Umbilical cord (tissue), 2 donors: Measurements from ENCODE around the gene UBE3D. TPM values are rescaled to one million over a fixed set of nuclear protein-coding genes. Genes with fewer than 3 reads are reported as not detected.
"Not testable (repeated sequence)": the region's sequence is repeated elsewhere in the genome, so short reads cannot be mapped to it uniquely, and the experiment has no call there.

Experiments
- DNase-seq: peaks from one replicate; pipeline ENCODE4 v3.0.0-alpha.2; 2015; ENCODE audit warnings: low spot score
- total RNA-seq: library from RNA; depleted of rRNA; stranded (reverse); fragments of >200 nt; gene quantifications from one replicate; pipeline ENCODE4 v1.2.3, GENCODE V29; 2014; ENCODE audit warnings: low replicate concordance; ENCODE audit not compliant: insufficient read depth

Gene UBE3D
- total RNA-seq, 1 donor from 2014 or later = 16.6 TPM

- peak; percentile 60 for DNase-seq
Measured at GRCh38 chr6:83055366-83055964, 10.2 kb downstream of the UBE3D start.

GRCh38 chr6:83053678-83054077 lies 12.0 kb downstream of the UBE3D start:
- no peak for DNase-seq

DNA sequence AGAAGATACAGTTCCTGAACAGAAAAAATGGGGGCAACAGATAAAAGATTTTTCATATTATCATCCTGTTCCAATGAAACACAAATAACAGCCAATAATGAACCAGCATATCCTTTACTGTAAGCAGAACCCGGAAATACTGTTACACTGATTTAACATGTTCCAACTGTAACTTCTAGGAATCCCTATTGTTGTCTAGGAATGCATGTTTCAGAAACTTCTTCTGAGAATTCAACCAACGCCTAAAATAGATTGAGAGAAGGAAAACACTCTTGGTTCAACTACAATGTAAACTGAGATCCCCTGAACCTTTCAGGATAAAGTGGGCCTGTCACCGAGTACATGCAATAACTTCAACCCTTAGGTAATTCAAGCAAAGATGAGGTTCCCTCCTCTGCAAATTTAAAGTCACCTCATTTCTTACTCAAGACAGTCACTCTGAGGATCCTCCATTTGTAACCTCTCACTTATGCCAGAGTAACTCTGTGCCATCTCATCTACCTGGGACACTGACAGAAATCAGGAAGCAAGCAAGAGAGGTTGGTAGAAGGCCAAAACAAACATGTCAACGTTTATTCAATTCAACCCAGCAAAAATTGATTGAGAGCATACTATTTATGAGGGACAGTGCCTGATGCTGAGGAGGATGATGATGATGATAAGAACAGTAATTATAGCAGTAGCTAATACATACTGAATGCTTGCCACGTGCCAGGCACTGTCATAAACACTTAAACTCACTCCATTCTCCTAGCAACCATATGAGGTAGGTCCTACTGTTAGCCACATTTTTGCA lies 14.1 kb downstream of the UBE3D start:
- DNase-seq = no peak

- DNase-seq = no peak
Measured at GRCh38 chr6:83047065-83047754, 18.4 kb downstream of the UBE3D start.

DNA sequence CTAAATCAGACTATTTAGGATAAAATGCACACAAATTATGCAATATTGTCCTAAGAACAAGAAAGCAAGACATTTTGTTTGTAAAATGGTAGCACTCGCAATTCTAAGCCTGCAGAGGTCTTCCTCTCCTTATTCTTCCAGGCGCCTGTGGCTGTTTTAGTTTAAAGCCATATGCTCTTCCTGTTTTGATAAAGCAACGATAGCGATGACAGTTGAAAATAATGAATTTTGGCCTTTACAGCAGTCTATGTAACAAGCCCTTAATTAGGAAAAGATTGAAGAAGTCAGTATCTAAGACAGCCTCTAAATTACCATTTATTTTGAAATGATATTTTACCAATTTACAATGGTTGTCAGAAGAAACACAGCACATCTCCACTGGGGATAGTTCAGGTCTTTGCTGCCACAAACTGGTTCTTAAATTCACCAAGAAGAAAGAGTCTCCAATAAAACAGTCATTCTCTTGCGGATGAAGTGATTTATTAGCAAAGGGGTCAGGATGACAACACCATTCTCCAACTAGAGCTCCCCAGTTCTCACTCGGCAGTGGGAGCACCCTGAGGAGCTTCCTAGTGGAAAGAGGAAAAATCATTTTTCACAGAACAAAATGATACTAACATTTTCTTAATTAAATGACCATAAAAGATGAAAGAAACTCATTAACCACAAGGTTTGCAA lies 21.4 kb downstream of the UBE3D start:
- DNase-seq = no peak

DNA sequence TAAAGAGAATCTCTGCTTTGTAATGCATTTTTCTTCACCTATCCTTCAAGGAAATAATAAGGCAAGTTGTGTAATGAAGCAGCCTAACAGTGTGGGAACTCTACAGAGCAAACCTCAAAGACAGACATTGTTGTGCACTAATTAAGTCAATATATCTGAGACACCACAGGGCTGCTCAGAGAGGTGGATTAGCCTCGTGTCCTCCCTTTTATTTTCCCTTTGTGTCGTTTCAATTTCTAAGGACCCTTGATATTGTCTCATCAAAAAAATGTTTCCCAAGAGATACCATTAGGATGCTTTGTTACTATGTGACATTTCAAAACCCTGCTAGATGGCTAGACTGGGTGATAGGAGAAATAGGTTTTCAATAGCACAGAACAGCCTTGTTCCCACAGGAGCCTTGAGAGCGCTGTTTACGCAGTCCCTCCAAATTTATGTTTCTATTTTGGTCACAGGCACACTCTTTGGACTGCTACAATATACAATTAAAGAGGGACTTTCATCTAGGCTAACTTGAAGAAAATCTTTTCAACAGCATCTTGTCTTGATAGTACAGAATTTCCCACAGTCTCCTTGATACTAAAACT lies 23.1 kb downstream of the UBE3D start:
- DNase-seq = no peak

DNA sequence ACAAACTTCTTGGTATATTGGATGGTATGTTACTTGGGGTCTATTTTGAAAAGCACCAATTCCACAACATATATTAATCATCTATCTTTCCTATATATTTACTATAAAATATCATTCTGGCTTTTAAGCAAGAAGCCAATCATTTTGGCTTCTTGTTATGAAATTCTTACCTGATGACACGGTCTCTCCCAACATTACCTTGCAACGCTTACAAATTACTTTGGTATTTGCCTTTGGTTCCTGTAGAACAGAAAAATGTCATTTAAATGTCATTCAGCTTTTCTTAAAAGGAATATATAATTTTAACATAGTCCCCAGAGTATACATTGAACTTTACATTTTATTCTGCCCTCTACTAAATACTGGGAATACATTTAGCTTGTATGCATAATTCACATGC lies 27.4 kb downstream of the UBE3D start:
- no peak for DNase-seq

DNA sequence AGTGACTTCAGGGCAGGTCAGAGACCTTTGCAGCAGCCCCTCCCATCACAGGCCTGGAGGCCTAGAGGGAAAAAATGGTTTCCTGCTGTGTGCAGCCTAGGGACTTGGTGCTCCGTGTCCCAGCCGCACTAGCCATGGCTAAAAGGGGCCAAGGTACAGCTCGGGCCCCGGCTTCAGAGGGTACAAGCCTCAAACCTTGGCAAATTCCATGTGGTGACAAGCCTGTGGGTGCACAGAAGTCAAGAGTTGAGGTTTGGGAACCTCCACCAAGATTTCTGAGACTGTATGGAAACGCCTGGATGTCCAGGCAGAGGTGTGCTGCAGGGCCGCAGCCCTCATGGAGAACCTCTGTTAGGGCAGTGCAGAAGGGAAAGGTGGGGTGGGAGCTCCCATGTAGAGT lies 34.0 kb downstream of the UBE3D start:
- no peak for DNase-seq

GRCh38 chr6:83019741-83020140 lies 45.9 kb downstream of the UBE3D start:
- DNase-seq = no peak

- not testable (repeated sequence) for DNase-seq
Measured at GRCh38 chr6:83011131-83011530, 54.5 kb downstream of the UBE3D start.

GRCh38 chr6:83008626-83009025 lies 57.0 kb downstream of the UBE3D start:
- no peak for DNase-seq

GRCh38 chr6:83006270-83006905 lies 59.3 kb downstream of the UBE3D start:
- no peak for DNase-seq

DNA sequence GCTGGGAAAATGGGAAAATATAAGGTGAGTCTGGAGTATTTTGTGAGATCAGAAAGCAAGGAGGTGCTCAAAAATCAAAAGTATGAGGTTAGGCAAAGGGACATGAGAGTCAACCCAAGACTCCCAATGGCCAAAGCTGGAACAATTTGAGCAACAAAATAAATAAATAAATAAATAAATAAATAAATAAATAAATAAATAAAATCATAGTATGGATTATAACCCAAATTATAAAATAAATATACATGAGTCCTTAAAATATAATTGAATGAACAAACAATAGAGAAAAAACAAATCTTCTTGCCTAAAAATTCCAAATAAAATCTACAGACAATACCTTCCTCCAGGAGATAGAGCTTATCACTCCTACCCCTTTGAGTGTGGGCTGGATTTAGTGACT lies 69.5 kb downstream of the UBE3D start:
- DNase-seq = no peak

DNA sequence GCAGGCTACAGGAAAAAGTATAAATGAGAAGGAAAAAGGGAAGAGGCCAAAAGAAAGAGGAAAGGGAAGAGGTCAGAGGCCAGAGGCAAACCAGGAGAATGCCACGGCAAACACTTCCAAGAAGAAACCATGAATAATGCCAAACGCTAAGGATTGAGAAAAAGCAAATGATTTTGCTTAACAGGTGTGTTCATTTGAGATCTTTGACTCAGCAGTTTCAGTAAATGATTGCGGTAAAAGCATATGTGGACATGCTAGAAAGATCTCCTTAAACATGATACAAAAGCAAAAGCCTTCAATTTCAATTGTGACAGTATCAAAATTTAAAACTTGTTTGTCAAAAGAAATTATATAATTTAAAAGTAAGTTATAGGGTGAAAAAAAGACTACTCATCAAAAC lies 70.6 kb downstream of the UBE3D start:
- DNase-seq = no peak

DNA sequence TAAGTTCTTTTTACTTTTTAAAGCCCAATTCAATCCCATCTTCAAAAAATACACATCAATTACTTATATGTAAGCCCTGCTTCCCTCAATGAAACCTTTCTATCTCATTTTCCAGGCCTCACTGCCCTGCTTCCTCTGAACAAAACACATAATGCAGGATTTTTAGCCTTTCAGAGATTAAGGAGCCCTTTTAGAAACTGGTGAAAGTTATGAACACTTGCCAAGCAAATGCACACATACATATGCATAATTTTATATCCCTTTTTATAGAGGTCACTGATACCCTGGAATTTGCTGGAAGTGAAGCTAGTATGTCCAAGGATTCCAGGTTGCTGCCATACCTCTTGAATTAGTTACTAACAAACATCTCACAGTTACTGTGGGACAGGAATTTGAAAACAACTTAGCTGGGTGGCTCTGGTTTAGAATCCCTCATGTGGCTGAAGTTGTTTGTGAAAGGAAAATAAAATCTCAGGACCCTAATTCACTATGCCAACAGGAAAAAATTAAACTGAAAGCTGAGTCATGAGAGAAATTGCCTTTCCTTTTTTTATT lies 75.8 kb downstream of the UBE3D start:
- peak; percentile 54 for DNase-seq

DNA sequence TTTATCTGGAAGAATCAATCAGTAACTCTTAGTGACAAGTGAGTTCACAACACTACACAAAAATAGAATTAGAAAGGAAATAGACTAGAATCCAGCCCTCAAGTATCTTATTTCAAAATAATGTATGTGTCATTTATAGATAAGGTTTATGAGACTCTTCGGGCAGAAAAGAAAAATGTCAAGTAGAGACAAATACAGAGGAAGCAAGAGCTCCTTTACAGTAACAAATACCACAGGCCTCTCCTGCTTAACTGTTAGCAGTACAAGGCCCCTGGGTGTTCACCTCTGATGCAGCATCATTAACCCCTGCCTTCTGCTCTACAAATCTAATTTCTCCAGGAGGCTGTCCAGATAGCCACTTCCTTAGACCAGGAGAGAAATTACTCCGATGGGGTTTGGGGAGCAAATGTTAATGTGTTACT lies 76.7 kb downstream of the UBE3D start:
- DNase-seq = peak; percentile 69

- DNase-seq = no peak
Measured at GRCh38 chr6:82987951-82988350, 77.7 kb downstream of the UBE3D start.

- DNase-seq = no peak
Measured at GRCh38 chr6:82987416-82987815, 78.2 kb downstream of the UBE3D start.

- DNase-seq = no peak
Measured at GRCh38 chr6:82984720-82985119, 80.9 kb downstream of the UBE3D start.

DNA sequence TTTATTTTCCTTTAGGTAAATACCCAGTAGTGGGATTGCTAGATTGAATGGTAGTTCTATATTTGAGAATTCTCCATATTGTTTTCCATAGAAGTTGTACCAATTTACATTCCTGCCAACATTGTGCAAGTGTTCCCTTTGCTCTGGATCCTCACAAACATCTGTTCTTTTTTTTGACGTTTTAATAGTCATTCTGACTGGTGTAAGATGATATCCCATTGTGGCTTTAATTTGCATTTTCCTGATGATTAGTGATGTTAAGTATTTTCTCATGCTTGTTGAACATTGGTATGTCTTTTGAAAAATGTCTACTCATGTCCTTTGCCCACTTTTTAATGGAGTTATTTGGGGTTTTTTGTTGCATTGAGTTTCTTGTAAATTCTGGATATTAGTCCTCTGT lies 85.6 kb downstream of the UBE3D start:
- no peak for DNase-seq

DNA sequence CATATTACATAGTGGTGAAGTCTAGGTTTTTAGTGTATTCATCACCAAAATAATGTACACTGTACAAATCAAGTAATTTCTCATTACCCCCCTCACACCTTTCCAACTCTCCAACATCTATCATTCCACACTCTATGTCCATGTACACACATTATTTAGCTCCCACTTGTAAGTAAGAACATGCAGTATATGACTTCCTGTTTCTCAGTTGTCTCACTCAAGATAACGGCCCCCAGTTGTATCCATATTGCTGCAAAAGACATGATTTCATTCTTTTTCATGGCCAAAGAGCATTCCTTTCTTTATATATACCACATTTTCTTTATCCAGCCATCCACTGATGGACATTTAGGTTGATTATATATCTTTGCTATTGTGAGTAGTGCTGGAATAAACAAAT lies 86.0 kb downstream of the UBE3D start:
- no peak for DNase-seq
